ENCODE measurements around the gene CLMN.

Gene CLMN

DNA sequence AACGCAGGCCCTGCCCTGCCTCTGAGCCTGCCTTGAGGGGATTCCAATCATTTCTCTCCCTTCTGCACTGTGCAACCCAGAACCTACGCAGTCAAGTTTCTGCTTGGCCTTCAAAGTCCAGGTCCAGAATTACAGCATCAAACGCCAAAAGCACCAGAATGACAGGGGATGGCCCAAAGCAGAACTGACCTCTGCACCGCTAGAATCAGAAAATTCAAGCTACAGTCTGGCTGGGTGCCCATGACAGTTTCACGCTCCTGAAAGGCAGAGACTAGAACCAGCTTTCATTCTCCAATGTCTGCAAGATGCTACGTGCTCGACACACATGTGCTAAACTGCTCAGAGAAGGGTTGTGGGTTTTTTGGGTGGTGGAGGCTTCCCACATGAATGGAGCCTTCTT, 4.1 kb downstream of the CLMN start:
- TF ChIP-seq, protein P1, sequence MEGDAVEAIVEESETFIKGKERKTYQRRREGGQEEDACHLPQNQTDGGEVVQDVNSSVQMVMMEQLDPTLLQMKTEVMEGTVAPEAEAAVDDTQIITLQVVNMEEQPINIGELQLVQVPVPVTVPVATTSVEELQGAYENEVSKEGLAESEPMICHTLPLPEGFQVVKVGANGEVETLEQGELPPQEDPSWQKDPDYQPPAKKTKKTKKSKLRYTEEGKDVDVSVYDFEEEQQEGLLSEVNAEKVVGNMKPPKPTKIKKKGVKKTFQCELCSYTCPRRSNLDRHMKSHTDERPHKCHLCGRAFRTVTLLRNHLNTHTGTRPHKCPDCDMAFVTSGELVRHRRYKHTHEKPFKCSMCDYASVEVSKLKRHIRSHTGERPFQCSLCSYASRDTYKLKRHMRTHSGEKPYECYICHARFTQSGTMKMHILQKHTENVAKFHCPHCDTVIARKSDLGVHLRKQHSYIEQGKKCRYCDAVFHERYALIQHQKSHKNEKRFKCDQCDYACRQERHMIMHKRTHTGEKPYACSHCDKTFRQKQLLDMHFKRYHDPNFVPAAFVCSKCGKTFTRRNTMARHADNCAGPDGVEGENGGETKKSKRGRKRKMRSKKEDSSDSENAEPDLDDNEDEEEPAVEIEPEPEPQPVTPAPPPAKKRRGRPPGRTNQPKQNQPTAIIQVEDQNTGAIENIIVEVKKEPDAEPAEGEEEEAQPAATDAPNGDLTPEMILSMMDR (IDR thresholded peaks at IDR 0.05; ENCODE audit: low read depth, low read length), result no peak
- H3K4me3 ChIP-seq (ENCODE audit: low read depth, low read length), result no peak overlapping the region

GRCh38 chr14:95315156-95315555, 4.6 kb downstream of the CLMN start:
- H3K4me3 ChIP-seq (ENCODE audit: low read depth, low read length), result no peak overlapping the region
- TF ChIP-seq, protein P1 (IDR thresholded peaks at IDR 0.05; ENCODE audit: low read depth, low read length), result no peak

- TF ChIP-seq, protein P1 (IDR thresholded peaks at IDR 0.05; ENCODE audit: low read depth, low read length), result no peak
- H3K4me3 ChIP-seq (ENCODE audit: low read depth, low read length), result no peak overlapping the region
Observed at GRCh38 chr14:95314609-95315008, 5.1 kb downstream of the CLMN start.

GRCh38 chr14:95313707-95314106, 6.0 kb downstream of the CLMN start:
- no peak overlapping the region for H3K4me3 ChIP-seq (ENCODE audit: low read depth, low read length)
- TF ChIP-seq, protein P1 (IDR thresholded peaks at IDR 0.05; ENCODE audit: low read depth, low read length), result no peak

DNA sequence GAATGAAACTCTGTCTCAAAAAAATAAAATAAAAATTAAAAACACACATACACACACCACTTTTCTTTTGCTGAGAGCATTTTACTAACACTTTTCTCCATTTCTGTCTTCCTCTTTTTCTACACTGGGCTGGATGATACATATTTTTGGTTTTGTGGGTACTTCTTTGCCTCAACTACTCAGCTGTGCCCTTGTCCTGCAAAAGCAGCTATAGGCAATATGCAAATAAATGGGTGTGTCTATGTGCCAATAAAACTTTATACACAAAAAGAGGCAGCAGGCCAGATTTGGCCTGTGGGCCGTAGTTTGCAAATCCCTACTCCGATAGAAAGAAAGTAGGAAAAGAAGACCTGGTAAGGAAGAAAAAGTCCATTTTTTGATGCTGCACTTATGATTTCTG, 6.5 kb downstream of the CLMN start:
- TF ChIP-seq, protein P1 (IDR thresholded peaks at IDR 0.05; ENCODE audit: low read depth, low read length), result no peak
- no peak overlapping the region for H3K4me3 ChIP-seq (ENCODE audit: low read depth, low read length)

DNA sequence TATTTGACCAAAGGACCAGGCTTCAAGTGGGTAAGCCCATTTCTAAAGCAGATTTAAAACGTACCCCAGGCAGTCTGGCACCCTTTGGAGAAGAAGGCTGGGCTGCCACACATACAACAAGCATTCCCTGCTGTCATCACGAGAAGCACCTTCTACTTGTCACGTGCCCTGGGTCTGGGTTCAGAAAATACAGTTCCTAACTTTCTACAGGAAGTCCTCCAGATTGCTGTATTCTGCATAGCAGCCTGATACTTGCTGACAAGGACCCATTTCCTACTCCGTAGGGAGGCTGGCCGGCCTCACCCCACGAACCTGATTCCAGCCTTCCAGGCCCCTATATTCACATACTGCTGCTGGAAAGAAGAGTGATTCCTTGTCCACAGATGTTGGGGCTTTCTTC, 7.4 kb downstream of the CLMN start:
- TF ChIP-seq, protein P1 (IDR thresholded peaks at IDR 0.05; ENCODE audit: low read depth, low read length), result no peak
- H3K4me3 ChIP-seq (ENCODE audit: low read depth, low read length), result no peak overlapping the region

GRCh38 chr14:95311752-95312151, 8.0 kb downstream of the CLMN start:
- TF ChIP-seq, protein P1 (IDR thresholded peaks at IDR 0.05; ENCODE audit: low read depth, low read length), result no peak

More at GRCh38 chr14:95311752-95312151, 8.0 kb downstream of the CLMN start:
- no peak overlapping the region for H3K4me3 ChIP-seq (ENCODE audit: low read depth, low read length)

Data from WI38 (cell line).